ENCODE measurements around the gene PAX5.

- no peak for TF ChIP-seq CEBPB (IDR thresholded peaks at IDR 0.05)
- TF ChIP-seq CREB1 (IDR thresholded peaks at IDR 0.05; ENCODE audit: low read depth) = no peak
- TF ChIP-seq EP300 (IDR thresholded peaks at IDR 0.05; ENCODE audit: borderline replicate concordance) = no peak
- no peak for TF ChIP-seq USF1 (IDR thresholded peaks at IDR 0.05)
- no peak for TF ChIP-seq EGR1 (IDR thresholded peaks at IDR 0.05)
Measured at GRCh38 chr9:36823934-36824333, 210.1 kb downstream of the PAX5 start.
